ENCODE results near the gene STAG1.

DNA sequence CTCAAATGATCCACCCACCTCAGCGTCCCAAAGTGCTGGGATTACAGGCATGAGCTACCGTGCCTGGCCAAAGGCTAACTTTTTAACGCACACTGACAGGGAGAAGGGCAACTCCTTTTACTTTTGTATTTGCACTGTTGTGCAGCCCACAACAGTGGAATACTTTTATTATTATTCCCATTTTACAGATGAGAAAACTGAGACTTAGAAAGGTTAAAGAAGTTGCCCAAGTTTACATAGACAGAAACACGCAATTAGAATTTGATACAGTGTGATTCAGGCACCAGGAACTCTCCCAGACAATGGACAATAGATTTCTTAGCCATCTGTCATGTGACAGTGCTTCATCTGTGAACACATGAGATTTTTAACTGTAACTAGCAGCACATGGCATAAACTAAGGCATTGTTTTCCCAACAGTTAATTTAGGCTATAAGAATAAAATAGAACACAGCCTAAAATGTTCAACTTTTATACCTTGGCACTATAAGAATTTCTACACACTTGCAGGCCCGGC is 18.8 kb downstream of the STAG1 start:
- TF ChIP-seq, protein P1, sequence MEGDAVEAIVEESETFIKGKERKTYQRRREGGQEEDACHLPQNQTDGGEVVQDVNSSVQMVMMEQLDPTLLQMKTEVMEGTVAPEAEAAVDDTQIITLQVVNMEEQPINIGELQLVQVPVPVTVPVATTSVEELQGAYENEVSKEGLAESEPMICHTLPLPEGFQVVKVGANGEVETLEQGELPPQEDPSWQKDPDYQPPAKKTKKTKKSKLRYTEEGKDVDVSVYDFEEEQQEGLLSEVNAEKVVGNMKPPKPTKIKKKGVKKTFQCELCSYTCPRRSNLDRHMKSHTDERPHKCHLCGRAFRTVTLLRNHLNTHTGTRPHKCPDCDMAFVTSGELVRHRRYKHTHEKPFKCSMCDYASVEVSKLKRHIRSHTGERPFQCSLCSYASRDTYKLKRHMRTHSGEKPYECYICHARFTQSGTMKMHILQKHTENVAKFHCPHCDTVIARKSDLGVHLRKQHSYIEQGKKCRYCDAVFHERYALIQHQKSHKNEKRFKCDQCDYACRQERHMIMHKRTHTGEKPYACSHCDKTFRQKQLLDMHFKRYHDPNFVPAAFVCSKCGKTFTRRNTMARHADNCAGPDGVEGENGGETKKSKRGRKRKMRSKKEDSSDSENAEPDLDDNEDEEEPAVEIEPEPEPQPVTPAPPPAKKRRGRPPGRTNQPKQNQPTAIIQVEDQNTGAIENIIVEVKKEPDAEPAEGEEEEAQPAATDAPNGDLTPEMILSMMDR (IDR thresholded peaks at IDR 0.05; ENCODE audit: insufficient read depth, low read length): no peak
- TF ChIP-seq REST (IDR thresholded peaks at IDR 0.05; ENCODE audit: insufficient replicate concordance, low read depth): no peak
- no peak for TF ChIP-seq POLR2AphosphoS5 (IDR thresholded peaks at IDR 0.05; ENCODE audit: low read depth)
- no peak for TF ChIP-seq GABPA (IDR thresholded peaks at IDR 0.05; ENCODE audit: low read depth)
- TF ChIP-seq SPI1 (IDR thresholded peaks at IDR 0.05; ENCODE audit: borderline replicate concordance, low read depth): no peak
